OCI-M2 (cell line): ENCODE data around the gene SNX30.
A peak's percentile ranks its signal among the peaks of the same experiment; 100 is the strongest.

ENCODE experiments used
- DNase-seq: peaks from one replicate; lab custom pipeline; 2025; ENCODE audit not compliant: unreplicated experiment; lab: John Stamatoyannopoulos, UW

Gene SNX30

GRCh38 chr9:112853882-112854585 lies 103.5 kb downstream of the SNX30 start:
- no peak for DNase-seq

- DNase-seq: no peak
Observed at GRCh38 chr9:112854657-112855056, 104.1 kb downstream of the SNX30 start.

- DNase-seq: no peak
Observed at GRCh38 chr9:112856200-112856599, 105.6 kb downstream of the SNX30 start.

- DNase-seq: no peak
Observed at GRCh38 chr9:112856843-112857242, 106.3 kb downstream of the SNX30 start.

GRCh38 chr9:112858005-112858404 lies 107.4 kb downstream of the SNX30 start:
- DNase-seq: no peak

- no peak for DNase-seq
Observed at GRCh38 chr9:112858625-112859147, 108.1 kb downstream of the SNX30 start.

GRCh38 chr9:112860451-112860850 lies 109.9 kb downstream of the SNX30 start:
- no peak for DNase-seq

- DNase-seq: no peak
Observed at GRCh38 chr9:112861155-112861554, 110.6 kb downstream of the SNX30 start.

- peak; percentile 5 for DNase-seq
Observed at GRCh38 chr9:112861638-112862555, 111.3 kb downstream of the SNX30 start.

- no peak for DNase-seq
Observed at GRCh38 chr9:112863214-112863613, 112.7 kb downstream of the SNX30 start.

GRCh38 chr9:112863746-112864145 lies 113.2 kb downstream of the SNX30 start:
- DNase-seq: no peak

- DNase-seq: no peak
Observed at GRCh38 chr9:112864403-112864802, 113.8 kb downstream of the SNX30 start.

- DNase-seq: no peak
Observed at GRCh38 chr9:112864982-112865381, 114.4 kb downstream of the SNX30 start.

- DNase-seq: no peak
Observed at GRCh38 chr9:112866662-112867274, 116.2 kb downstream of the SNX30 start.

- no peak for DNase-seq
Observed at GRCh38 chr9:112867275-112867991, 116.9 kb downstream of the SNX30 start.

- DNase-seq: no peak
Observed at GRCh38 chr9:112868461-112868860, 117.9 kb downstream of the SNX30 start.

- DNase-seq: no peak
Observed at GRCh38 chr9:112869041-112869529, 118.5 kb downstream of the SNX30 start.

- no peak for DNase-seq
Observed at GRCh38 chr9:112869917-112870316, 119.4 kb downstream of the SNX30 start.

- no peak for DNase-seq
Observed at GRCh38 chr9:112870556-112870955, 120.0 kb downstream of the SNX30 start.

- no peak for DNase-seq
Observed at GRCh38 chr9:112872019-112872418, 121.5 kb downstream of the SNX30 start.
